PC-9 (cell line): ENCODE measurements around the gene CIP2A. TPM values are rescaled to one million over a fixed set of nuclear protein-coding genes. Genes with fewer than 3 reads are reported as not detected.

ENCODE experiments used
- BruUV-seq: library from RNA; stranded (reverse); fragments of 400-500 nt; replicated peaks from 2 replicates; lab custom pipeline; 2021; lab: Mats Ljungman, UMichigan
- CTCF ChIA-PET: fragments of 300-600 bp; sonication (Branson Sonifier 250); formaldehyde crosslinking; loops from one replicate; lab custom pipeline; 2022; ENCODE audit warnings: antibody characterized with exemption; lab: Charles Lee
- POLR2A ChIA-PET: fragments of 300-600 bp; sonication (Branson Sonifier 250); formaldehyde crosslinking; loops from one replicate; lab custom pipeline; 2022; ENCODE audit warnings: antibody characterized with exemption; ENCODE audit not compliant: unreplicated experiment; lab: Charles Lee
- DNase-seq, 2 experiments: peaks; one replicate each; pipeline versions ENCODE4 v3.0.0 to v3.0.0-alpha.2; 2015 to 2022; ENCODE audit warnings: mixed read lengths in 1 of 2
- H2AFZ ChIP-seq: fragments of 200-600 bp; sonication (generic); 2 replicates; pipeline ENCODE4 v1.8.1; 2017; ENCODE audit warnings: antibody characterized with exemption
- H3F3A ChIP-seq: fragments of 200-600 bp; sonication (generic); 2 replicates; pipeline ENCODE4 v1.8.1; 2017; ENCODE audit warnings: antibody characterized with exemption, mild to moderate bottlenecking, low read depth; ENCODE audit not compliant: insufficient read depth
- H3K27ac ChIP-seq: fragments of 200-600 bp; sonication (generic); 2 replicates; pipeline ENCODE4 v1.6.1; 2016; ENCODE audit warnings: mixed run types
- H3K27me3 ChIP-seq: fragments of 200-600 bp; sonication (generic); 2 replicates; pipeline ENCODE4 v1.6.1; 2016; ENCODE audit warnings: low read depth, mixed run types; ENCODE audit not compliant: insufficient read depth
- H3K36me3 ChIP-seq: fragments of 200-600 bp; sonication (generic); 2 replicates; pipeline ENCODE4 v1.6.1; 2016; ENCODE audit warnings: low read depth, mixed run types
- H3K4me1 ChIP-seq: fragments of 200-600 bp; sonication (generic); replicated peaks from 2 replicates; pipeline ENCODE4 v1.6.1; 2016; ENCODE audit warnings: mixed run types; ENCODE audit not compliant: insufficient read depth
- H3K4me2 ChIP-seq: fragments of 200-600 bp; sonication (generic); 2 replicates; pipeline ENCODE4 v1.6.1; 2017; ENCODE audit warnings: mixed run types
- H3K4me3 ChIP-seq: fragments of 200-600 bp; sonication (generic); 2 replicates; pipeline ENCODE4 v1.6.1; 2016; ENCODE audit warnings: mixed run types
- H3K79me2 ChIP-seq: fragments of 200-600 bp; sonication (generic); 2 replicates; pipeline ENCODE4 v1.6.1; 2017; ENCODE audit warnings: low read depth, mixed run types
- H3K9me2 ChIP-seq: fragments of 200-600 bp; sonication (generic); 2 replicates; pipeline ENCODE4 v1.8.1; 2017; ENCODE audit warnings: mild to moderate bottlenecking; ENCODE audit not compliant: insufficient read depth
- H3K9me3 ChIP-seq: fragments of 200-600 bp; sonication (generic); 2 replicates; pipeline ENCODE4 v1.8.1; 2016; ENCODE audit warnings: low read depth; ENCODE audit not compliant: insufficient read depth
- H4K20me1 ChIP-seq: fragments of 200-600 bp; sonication (generic); 2 replicates; pipeline ENCODE4 v1.8.1; 2017; ENCODE audit not compliant: insufficient read depth
- CTCF ChIP-seq: fragments of 200-600 bp; sonication (generic); conservative IDR thresholded peaks from 2 replicates; pipeline ENCODE4 v1.6.1; 2017; ENCODE audit warnings: mixed run types, antibody characterized with exemption, mild to moderate bottlenecking, moderate library complexity
- EZH2 ChIP-seq: fragments of 200-600 bp; sonication (generic); IDR thresholded peaks from 2 replicates; pipeline ENCODE4 v1.8.0; 2017; ENCODE audit warnings: antibody characterized with exemption, low read depth
- intact Hi-C: fragments of 100-400 bp; cut with micrococcal nuclease; formaldehyde crosslinking; loops from one replicate; pipeline ENCODE4 v1.10.0; 2022; ENCODE audit not compliant: unreplicated experiment
- total RNA-seq: library from RNA; stranded (reverse); gene quantifications from 2 replicates; pipeline ENCODE4 v1.2.3, GENCODE V29; 2021

The CIP2A gene
- total RNA-seq, 1 experiment from 2014 or later = 41.1 TPM

GRCh38 chr3:108602935-108603294 is 13.7 kb upstream of the CIP2A start:
- POLR2A ChIA-PET = no interaction called here
- intact Hi-C loops = no loop called here
- CTCF ChIA-PET = no interaction called here

GRCh38 chr3:108602249-108602934 is 13.2 kb upstream of the CIP2A start:
- Histone ChIP-seq H3K9me3 (no peaks in the 10 kb centered on the region), H3K9me2 (no peaks in the 10 kb centered on the region), H3K4me2 (no peak overlapping the region), H2AFZ (no peak overlapping the region), H3K27ac (no peak overlapping the region), H3K36me3 (no peaks in the 10 kb centered on the region), H3K4me1 (peaks cover 8% of the 10 kb centered on the region), H4K20me1 (no peaks in the 10 kb centered on the region), H3K4me3 (no peak overlapping the region), H3K27me3 (no peaks in the 10 kb centered on the region), H3K79me2 (no peaks in the 10 kb centered on the region), H3F3A (no peaks in the 10 kb centered on the region)
- CTCF ChIA-PET = no interaction called here
- intact Hi-C loops = no loop called here
- no peak for TF ChIP-seq CTCF
- no peak for TF ChIP-seq EZH2
- POLR2A ChIA-PET = no interaction called here
- no peak for DNase-seq
- BruUV-seq = no TSS peak

More at GRCh38 chr3:108602935-108603294, 13.7 kb upstream of the CIP2A start:
- H3K79me2 ChIP-seq = no peaks in the 10 kb centered on the region
- no peaks in the 10 kb centered on the region for H4K20me1 ChIP-seq
- no peaks in the 10 kb centered on the region for H3F3A ChIP-seq
- no peak for TF ChIP-seq EZH2
- no peak for TF ChIP-seq CTCF
- BruUV-seq = no TSS peak
- no peak for DNase-seq
- no peaks in the 10 kb centered on the region for H3K9me2 ChIP-seq
- H3K27ac ChIP-seq = no peak overlapping the region
- no peak overlapping the region for H3K4me3 ChIP-seq
- H3K27me3 ChIP-seq = no peaks in the 10 kb centered on the region
- peaks cover 8% of the 10 kb centered on the region for H3K4me1 ChIP-seq
- H3K9me3 ChIP-seq = no peaks in the 10 kb centered on the region
- H3K4me2 ChIP-seq = no peak overlapping the region
- H2AFZ ChIP-seq = no peak overlapping the region
- no peaks in the 10 kb centered on the region for H3K36me3 ChIP-seq

- CTCF ChIA-PET = no interaction called here
- intact Hi-C loops = no loop called here
- H3K9me2 ChIP-seq = no peaks in the 10 kb centered on the region
- H3K4me3 ChIP-seq = no peak overlapping the region
- POLR2A ChIA-PET = no interaction called here
- no peak for DNase-seq
- no peaks in the 10 kb centered on the region for H3K36me3 ChIP-seq
- H3K27ac ChIP-seq = no peak overlapping the region
- H3K9me3 ChIP-seq = no peaks in the 10 kb centered on the region
- H3K4me1 ChIP-seq = peaks cover 8% of the 10 kb centered on the region
- no peak overlapping the region for H2AFZ ChIP-seq
- H3K4me2 ChIP-seq = no peak overlapping the region
- no peaks in the 10 kb centered on the region for H4K20me1 ChIP-seq
- no peak for TF ChIP-seq CTCF
- TF ChIP-seq EZH2 = no peak
- H3K79me2 ChIP-seq = no peaks in the 10 kb centered on the region
- H3K27me3 ChIP-seq = no peaks in the 10 kb centered on the region
- BruUV-seq = no TSS peak
- H3F3A ChIP-seq = no peaks in the 10 kb centered on the region
These were observed 10.6 kb upstream of the CIP2A start for GRCh38 chr3:108599677-108600409.
